Measurements from ENCODE around the gene TSPAN15. TPM values are rescaled to one million over a fixed set of nuclear protein-coding genes. Genes with fewer than 3 reads are reported as not detected.

Gene TSPAN15
- total RNA-seq, 1 experiment from 2014 or later, result 7.7 TPM

GRCh38 chr10:69415951-69416350, 35.3 kb upstream of the TSPAN15 start:
- peaks cover 4% of the 10 kb centered on the region; the same call in 1 of the 2 replicates for H3K27me3 Mint-ChIP-seq (ENCODE audit: low read depth)
- no peak overlapping the region for H3K18ac ChIP-seq (ENCODE audit: insufficient read length, low read depth, low read length)
- no CpG with 5 or more reads among the region's 10 CpGs for WGBS (ENCODE audit: extremely low coverage, insufficient read length, low lambda C conversion rate)

More at GRCh38 chr10:69415951-69416350, 35.3 kb upstream of the TSPAN15 start:
- no peaks in the 10 kb centered on the region; the same call in 1 of the 2 replicates for H3K27me3 ChIP-seq (ENCODE audit: insufficient read depth, low read length)
- H3K56ac ChIP-seq (ENCODE audit: insufficient read length, low read depth, low read length), result no peak overlapping the region
- no peak overlapping the region for H3K9ac ChIP-seq (ENCODE audit: extremely low read depth, insufficient read length, low read length)
- H3K23me2 ChIP-seq (ENCODE audit: insufficient read length, low read depth, low read length, poor library complexity, severe bottlenecking), result no peaks in the 10 kb centered on the region
- no peak overlapping the region for H2BK15ac ChIP-seq (ENCODE audit: low read depth, low read length)
- H3K79me1 ChIP-seq (ENCODE audit: insufficient read depth, low read depth, low read length, poor library complexity, severe bottlenecking), result no peaks in the 10 kb centered on the region
- H2BK12ac ChIP-seq (ENCODE audit: insufficient read length, low read depth, low read length), result no peak overlapping the region
- no peak overlapping the region for H3K27ac ChIP-seq (ENCODE audit: insufficient read length, low read depth, low read length)
- no peak overlapping the region for H2BK120ac ChIP-seq (ENCODE audit: low read depth, low read length, poor library complexity, severe bottlenecking)
- H4K5ac ChIP-seq (ENCODE audit: insufficient read length, low read depth, low read length), result no peak overlapping the region
- no peak overlapping the region for H2BK5ac ChIP-seq (ENCODE audit: insufficient read length, low read length)
- H4K20me1 ChIP-seq (ENCODE audit: control insufficient read depth, insufficient read depth, insufficient read length), result no peaks in the 10 kb centered on the region
- TF ChIP-seq, protein P1, sequence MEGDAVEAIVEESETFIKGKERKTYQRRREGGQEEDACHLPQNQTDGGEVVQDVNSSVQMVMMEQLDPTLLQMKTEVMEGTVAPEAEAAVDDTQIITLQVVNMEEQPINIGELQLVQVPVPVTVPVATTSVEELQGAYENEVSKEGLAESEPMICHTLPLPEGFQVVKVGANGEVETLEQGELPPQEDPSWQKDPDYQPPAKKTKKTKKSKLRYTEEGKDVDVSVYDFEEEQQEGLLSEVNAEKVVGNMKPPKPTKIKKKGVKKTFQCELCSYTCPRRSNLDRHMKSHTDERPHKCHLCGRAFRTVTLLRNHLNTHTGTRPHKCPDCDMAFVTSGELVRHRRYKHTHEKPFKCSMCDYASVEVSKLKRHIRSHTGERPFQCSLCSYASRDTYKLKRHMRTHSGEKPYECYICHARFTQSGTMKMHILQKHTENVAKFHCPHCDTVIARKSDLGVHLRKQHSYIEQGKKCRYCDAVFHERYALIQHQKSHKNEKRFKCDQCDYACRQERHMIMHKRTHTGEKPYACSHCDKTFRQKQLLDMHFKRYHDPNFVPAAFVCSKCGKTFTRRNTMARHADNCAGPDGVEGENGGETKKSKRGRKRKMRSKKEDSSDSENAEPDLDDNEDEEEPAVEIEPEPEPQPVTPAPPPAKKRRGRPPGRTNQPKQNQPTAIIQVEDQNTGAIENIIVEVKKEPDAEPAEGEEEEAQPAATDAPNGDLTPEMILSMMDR (conservative IDR thresholded peaks at IDR 0.05), result no peak
- Mint-ChIP-seq H3K4me1 (peaks cover 3 to 6% of the 10 kb centered on the region in 2 experiments; a peak in 3 of 4 replicates), H3K36me3 (ENCODE audit: insufficient read depth in 1 of 3, low read depth in 3 of 3) (no peaks in the 10 kb centered on the region), H3K27ac (no peak overlapping the region), H3K9me3 (no peaks in the 10 kb centered on the region), H3K4me3 (no peak overlapping the region)
- H3K4me1 ChIP-seq (ENCODE audit: insufficient read depth, low read length), result no peaks in the 10 kb centered on the region
- H3K14ac ChIP-seq (ENCODE audit: insufficient read depth, low read length), result no peak overlapping the region
- no peak overlapping the region for H2AK5ac ChIP-seq (ENCODE audit: insufficient read length, low read length)
- H4K8ac ChIP-seq (replicated peaks; ENCODE audit: insufficient read length, low read depth, low read length), result no peak overlapping the region
- H3T11ph ChIP-seq (ENCODE audit: low read length), result no peak overlapping the region
- H3K79me2 ChIP-seq (ENCODE audit: insufficient read depth, low read length), result no peaks in the 10 kb centered on the region
- no peak overlapping the region for H4K91ac ChIP-seq (ENCODE audit: insufficient read length, low read depth, low read length)
- no peak overlapping the region for H3K4ac ChIP-seq (ENCODE audit: low read depth, low read length)
- no peak for DNase-seq
- no peak overlapping the region for H3K23ac ChIP-seq (ENCODE audit: insufficient read length, low read depth, low read length)
- no peak overlapping the region for H3K4me2 ChIP-seq (ENCODE audit: insufficient read depth, insufficient read length, low read length)
- no peak overlapping the region for H2BK20ac ChIP-seq (ENCODE audit: low read depth, low read length, poor library complexity, severe bottlenecking)
- H3K9me3 ChIP-seq (ENCODE audit: control insufficient read depth, low read depth, low read length), result no peaks in the 10 kb centered on the region
- H2AFZ ChIP-seq (ENCODE audit: low read length), result no peak overlapping the region

All from H9 (cell line).